H1 (cell line): Measurements from ENCODE around the gene DOCK3. TPM values are rescaled to one million over a fixed set of nuclear protein-coding genes. Genes with fewer than 3 reads are reported as not detected.
A peak's percentile ranks its signal among the peaks of the same experiment; 100 is the strongest.

Experiments used
- CTCF ChIA-PET: fragments of 300-600 bp; sonication (Branson Sonifier 250); formaldehyde crosslinking; loops from one replicate; lab custom pipeline; 2021; ENCODE audit not compliant: partially characterized antibody; lab: Charles Lee
- POLR2A ChIA-PET: fragments of 300-600 bp; sonication (Branson Sonifier 250); formaldehyde crosslinking; loops from one replicate; lab custom pipeline; 2021; ENCODE audit warnings: inconsistent platforms; ENCODE audit not compliant: partially characterized antibody; lab: Charles Lee
- DNase-seq, 2 experiments: peaks; one replicate each; pipeline versions ENCODE4 v3.0.0 to v3.0.0-alpha.2; 2010 to 2022; ENCODE audit warnings: low spot score in 2 of 2, low read depth in 1 of 2, mixed read lengths in 1 of 2
- FAIRE-seq: peaks from 2 replicates; lab custom pipeline; 2011; peaks lifted over from hg19 to GRCh38; lab: Jason Lieb, UNC
- H2AFZ ChIP-seq: 2 replicates; pipeline ENCODE4 v1.8.1; 2012; ENCODE audit warnings: low read length, inconsistent platforms
- H2AK5ac ChIP-seq: 2 replicates; pipeline ENCODE4 v1.6.1; 2013; ENCODE audit warnings: low read depth, low read length
- H2BK120ac ChIP-seq: replicated peaks from 2 replicates; pipeline ENCODE3; 2013; ENCODE audit warnings: low read depth, low read length, inconsistent platforms
- H2BK12ac ChIP-seq: 2 replicates; pipeline ENCODE4 v1.6.1; 2013; ENCODE audit warnings: low read depth, low read length
- H2BK15ac ChIP-seq: 2 replicates; pipeline ENCODE4 v1.6.1; 2013; ENCODE audit warnings: low read length
- H2BK20ac ChIP-seq: 2 replicates; pipeline ENCODE4 v1.6.1; 2013; ENCODE audit warnings: low read length
- H2BK5ac ChIP-seq: 2 replicates; pipeline ENCODE4 v1.6.1; 2013; ENCODE audit warnings: low read depth, low read length
- H3K14ac ChIP-seq: 2 replicates; pipeline ENCODE4 v1.6.1; 2013; ENCODE audit warnings: inconsistent platforms; ENCODE audit not compliant: insufficient read length
- H3K18ac ChIP-seq: 2 replicates; pipeline ENCODE4 v1.6.1; 2013; ENCODE audit warnings: low read length; ENCODE audit errors: extremely low read depth
- H3K23ac ChIP-seq: 2 replicates; pipeline ENCODE4 v1.6.1; 2013; ENCODE audit warnings: inconsistent platforms; ENCODE audit not compliant: insufficient read length
- H3K23me2 ChIP-seq: 2 replicates; pipeline ENCODE4 v1.6.1; 2013; ENCODE audit warnings: low read depth, low read length
- H3K27ac ChIP-seq: 2 replicates; pipeline ENCODE4 v1.6.1; 2011; ENCODE audit warnings: low read depth, low read length, inconsistent platforms
- H3K27me3 ChIP-seq, 4 experiments: replicated peaks in 1 of 4; 1 replicate in 1 of 4; 2 replicates in 3 of 4; pipeline versions ENCODE4 v1.6.1 to v1.8.1; 2011 to 2013; ENCODE audit warnings: low read length in 3 of 4, mild to moderate bottlenecking in 3 of 4, inconsistent platforms in 2 of 4, mixed read lengths in 2 of 4, moderate library complexity in 1 of 4; ENCODE audit not compliant: control insufficient read depth in 3 of 4, insufficient read depth in 3 of 4; ENCODE audit errors: extremely low read depth in 1 of 4
- H3K36me3 ChIP-seq, 4 experiments: 2 replicates each; pipeline versions ENCODE4 v1.6.1 to v1.8.1; 2011 to 2013; ENCODE audit warnings: mild to moderate bottlenecking in 4 of 4, low read length in 3 of 4, moderate library complexity in 2 of 4, control low read depth in 1 of 4, inconsistent platforms in 1 of 4; ENCODE audit not compliant: insufficient read depth in 4 of 4, control insufficient read depth in 2 of 4
- H3K4ac ChIP-seq: replicated peaks from 2 replicates; pipeline ENCODE3; 2013; ENCODE audit warnings: low read length, low read depth, mixed read lengths, inconsistent platforms; ENCODE audit not compliant: insufficient read length
- H3K4me1 ChIP-seq, 4 experiments: replicated peaks in 1 of 4; 1 replicate in 1 of 4; 2 replicates in 3 of 4; pipeline versions ENCODE4 v1.6.1 to v1.8.1; 2011 to 2013; ENCODE audit warnings: low read length in 3 of 4, inconsistent platforms in 2 of 4, mixed read lengths in 1 of 4; ENCODE audit not compliant: insufficient read depth in 4 of 4, control insufficient read depth in 3 of 4
- H3K4me2 ChIP-seq, 2 experiments: 2 replicates each; pipeline versions ENCODE4 v1.6.1 to v1.8.1; 2011 to 2013; ENCODE audit warnings: low read depth in 2 of 2, low read length in 2 of 2, control low read depth in 1 of 2, inconsistent platforms in 1 of 2, mild to moderate bottlenecking in 1 of 2; ENCODE audit not compliant: insufficient read depth in 1 of 2
- H3K4me3 ChIP-seq, 4 experiments: fragments of 200-600, 300-600 bp in 1 of 4; sonication (generic), shearing (Covaris generic), sonication (Bioruptor Twin) in 1 of 4; 2 replicates each; pipeline versions ENCODE4 v1.5.1 to v1.8.1; 2011 to 2016; ENCODE audit warnings: low read length in 4 of 4, low read depth in 3 of 4, control low read depth in 2 of 4, inconsistent platforms in 2 of 4, mild to moderate bottlenecking in 2 of 4, mixed read lengths in 1 of 4, moderate library complexity in 1 of 4; ENCODE audit not compliant: insufficient read depth in 2 of 4; ENCODE audit errors: extremely low read depth in 1 of 4
- H3K56ac ChIP-seq: replicated peaks from 2 replicates; pipeline ENCODE3; 2013; ENCODE audit warnings: low read depth, mild to moderate bottlenecking, mixed read lengths, low read length, inconsistent platforms; ENCODE audit not compliant: insufficient read length
- H3K79me1 ChIP-seq: 2 replicates; pipeline ENCODE4 v1.6.1; 2013; ENCODE audit warnings: low read depth, low read length, control low read depth
- H3K79me2 ChIP-seq, 2 experiments: 2 replicates each; pipeline versions ENCODE4 v1.6.1 to v1.8.1; 2012 to 2013; ENCODE audit warnings: low read length in 2 of 2, mild to moderate bottlenecking in 2 of 2, inconsistent platforms in 1 of 2; ENCODE audit not compliant: insufficient read depth in 2 of 2, control insufficient read depth in 1 of 2
- H3K9ac ChIP-seq, 4 experiments: replicated peaks in 1 of 4; 1 replicate in 1 of 4; 2 replicates in 3 of 4; pipeline versions ENCODE4 v1.6.1 to v1.8.1; 2011 to 2013; ENCODE audit warnings: low read depth in 3 of 4, low read length in 3 of 4, control low read depth in 2 of 4, mild to moderate bottlenecking in 2 of 4, moderate library complexity in 2 of 4, inconsistent platforms in 1 of 4; ENCODE audit errors: extremely low read depth in 1 of 4
- H3K9me3 ChIP-seq, 2 experiments: 2 replicates each; pipeline versions ENCODE4 v1.6.1 to v1.8.1; 2012 to 2013; ENCODE audit warnings: mild to moderate bottlenecking in 2 of 2, moderate library complexity in 2 of 2, control low read depth in 1 of 2, inconsistent platforms in 1 of 2, low read depth in 1 of 2, low read length in 1 of 2, mixed read lengths in 1 of 2; ENCODE audit not compliant: insufficient read depth in 2 of 2
- H4K20me1 ChIP-seq, 2 experiments: replicated peaks in 1 of 2; 2 replicates each; pipeline versions ENCODE3 to v1.8.1; 2011 to 2013; ENCODE audit warnings: inconsistent platforms in 2 of 2, low read length in 2 of 2, mild to moderate bottlenecking in 1 of 2; ENCODE audit not compliant: insufficient read depth in 2 of 2, control insufficient read depth in 1 of 2
- H4K5ac ChIP-seq: 2 replicates; pipeline ENCODE4 v1.6.1; 2013; ENCODE audit warnings: low read length, low read depth, mixed read lengths, inconsistent platforms; ENCODE audit not compliant: insufficient read length
- H4K8ac ChIP-seq: 2 replicates; pipeline ENCODE4 v1.8.0; 2013; ENCODE audit warnings: mild to moderate bottlenecking, moderate library complexity, low read length, inconsistent platforms; ENCODE audit not compliant: insufficient read depth; ENCODE audit errors: extremely low read depth
- H4K91ac ChIP-seq: replicated peaks from 2 replicates; pipeline ENCODE3; 2013; ENCODE audit warnings: low read length, mixed read lengths, inconsistent platforms; ENCODE audit not compliant: insufficient read length
- BRCA1 ChIP-seq: IDR thresholded peaks from 2 replicates; pipeline ENCODE4 v1.6.1; 2012; ENCODE audit warnings: low read depth, low read length, improper control_type of control experiment
- CBX8 ChIP-seq: fragments of 300-800, 300-1000 bp; sonication (generic); IDR thresholded peaks from 2 replicates; pipeline ENCODE4 v1.7.1; 2016; ENCODE audit warnings: low read depth, low read length, borderline replicate concordance
- CEBPB ChIP-seq: IDR thresholded peaks from 2 replicates; pipeline ENCODE4 v1.6.1; 2012; ENCODE audit warnings: low read depth, low read length
- GTF2F1 ChIP-seq: IDR thresholded peaks from 2 replicates; pipeline ENCODE4 v1.6.1; 2012; ENCODE audit warnings: low read depth, low read length, improper control_type of control experiment, borderline replicate concordance
- POLR2A ChIP-seq, 2 experiments: IDR thresholded peaks; 1 replicate in 1 of 2; 2 replicates in 1 of 2; pipeline ENCODE4 v1.6.1; 2011; ENCODE audit warnings: low read depth in 2 of 2, low read length in 2 of 2, mild to moderate bottlenecking in 2 of 2; ENCODE audit errors: control extremely low read depth in 1 of 2
- POLR2AphosphoS5 ChIP-seq: IDR thresholded peaks from 2 replicates; pipeline ENCODE4 v1.6.1; 2011; ENCODE audit warnings: low read depth, low read length
- RFX5 ChIP-seq: IDR thresholded peaks from 2 replicates; pipeline ENCODE4 v1.6.1; 2011; ENCODE audit warnings: low read depth, low read length, improper control_type of control experiment, borderline replicate concordance
- SIRT6 ChIP-seq: IDR thresholded peaks from one replicate; pipeline ENCODE4 v1.7.1; 2012; ENCODE audit warnings: low read length, inconsistent platforms
- SP1 ChIP-seq: IDR thresholded peaks from 2 replicates; pipeline ENCODE4 v1.6.1; 2011; ENCODE audit warnings: low read depth, low read length
- TCF12 ChIP-seq: IDR thresholded peaks from 2 replicates; pipeline ENCODE4 v1.6.1; 2011; ENCODE audit warnings: low read depth, mild to moderate bottlenecking, low read length
- WGBS, 2 experiments: shearing (Covaris generic) in 1 of 2; methylation state at CpG; one replicate each; pipeline versions ENCODE4 v1.1.6 to v1.1.7; 2013 to 2015; ENCODE audit warnings: low lambda C conversion rate in 2 of 2, mixed read lengths in 2 of 2, inconsistent platforms in 1 of 2, low coverage in 1 of 2, missing lambda C conversion rate in 1 of 2; ENCODE audit not compliant: insufficient replicate concordance in 2 of 2, insufficient coverage in 1 of 2, insufficient read length in 1 of 2; ENCODE audit errors: extremely low coverage in 1 of 2, missing lambda C conversion rate in 1 of 2; 5-methylcytosine and 5-hydroxymethylcytosine counted together
- polyA plus RNA-seq, 7 experiments: library from polyadenylated mRNA; depleted of rRNA in 3 of 7; stranded (reverse) in 5 of 7; unstranded in 2 of 7; fragments of >200 nt in 5 of 7; fragments of 200-250 nt in 2 of 7; gene quantifications; 1 replicate in 5 of 7; 2 replicates in 1 of 7; 4 replicates in 1 of 7; pipeline versions ENCODE4 v1.2.1 to v1.2.3, GENCODE V29; 2011 to 2013; ENCODE audit warnings: missing spikeins in 2 of 7, mixed read lengths in 2 of 7
- total RNA-seq: library from RNA; stranded (reverse); fragmentation: NEBNext Ultra II Directional; extraction: Animal tissue kit (Norgen Biotek cat#: 25700); gene quantifications from 2 replicates; pipeline ENCODE4 v1.2.1, GENCODE V29; 2021
- TF ChIP-seq, protein P1 (sequence below): IDR thresholded peaks from 2 replicates; pipeline ENCODE4 v1.6.1; 2011; ENCODE audit warnings: low read length, improper control_type of control experiment

DOCK3 gene
- total and polyA plus RNA-seq, 2 of the 8 experiments (the other 6 are each of a cell fraction or from before 2014, with no cell fraction given), result 2.7 to 5.0 TPM

DNA sequence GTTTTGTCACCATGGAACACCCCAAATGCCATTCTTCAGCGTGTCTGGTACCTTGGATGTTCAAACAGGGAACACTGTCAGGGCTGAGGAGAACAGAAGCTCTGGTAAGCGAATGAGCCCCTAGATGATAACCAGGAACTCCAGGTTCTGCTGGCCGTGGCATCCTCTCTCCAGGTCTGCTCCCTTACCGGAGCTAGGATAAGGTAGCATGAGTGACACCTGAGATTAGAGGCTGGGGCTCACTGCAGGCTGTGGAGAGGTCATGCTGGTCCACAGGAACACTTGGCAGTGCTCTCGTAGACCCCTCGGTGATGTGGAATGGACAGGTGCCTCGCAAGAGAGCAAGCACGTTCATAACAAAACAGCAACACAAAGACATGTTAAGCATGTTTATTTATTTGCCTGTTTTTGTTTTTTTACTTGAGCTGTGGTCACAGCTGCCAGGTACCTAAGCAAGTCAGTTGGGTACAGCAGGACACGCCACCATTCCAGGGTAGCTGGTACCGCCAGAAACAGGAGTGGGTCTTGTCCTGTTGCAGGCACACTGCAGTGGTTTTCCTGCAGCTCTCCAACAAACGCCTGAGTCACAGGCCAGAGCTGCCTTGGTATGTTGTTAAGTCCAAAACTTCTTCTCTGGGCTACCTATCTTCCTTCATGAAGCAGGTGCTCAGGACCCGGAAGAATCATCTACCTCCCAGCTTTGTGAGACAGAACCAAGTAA, 720.9 kb downstream of the DOCK3 start:
- no peak overlapping the region for H4K5ac ChIP-seq
- H2BK15ac ChIP-seq, result no peak overlapping the region
- H3K56ac ChIP-seq, result no peak overlapping the region
- peaks cover 22 to 44% of the 10 kb centered on the region in 2 experiments for H3K79me2 ChIP-seq
- ChIA-PET POLR2A (interaction anchor here (0.6 to 3.9 kb wide), 5 partner anchors 10 to 288 kb away, joined by 3 to 23 read pairs (median 4); partner anchors contain the start of gene MANF), CTCF (interaction anchor here (1.2 kb wide), 1 partner anchor 285 kb away, joined by 3 read pairs; no protein-coding TSS in a partner anchor)
- H2BK120ac ChIP-seq, result no peak overlapping the region
- H3K23ac ChIP-seq, result no peak overlapping the region
- 90% methylated on average over 12 of the region's 12 CpGs; no CpG with 5 or more reads in 1 of the 2 experiments for WGBS, 2 experiments
- no peak overlapping the region for H2AK5ac ChIP-seq
- H3K4me1 ChIP-seq, result peaks cover 0 to 18% (median 11%) of the 10 kb centered on the region in 4 experiments; a peak in 5 of 7 replicates
- no peak overlapping the region for H2BK20ac ChIP-seq
- H3K9me3 ChIP-seq, result no peaks in the 10 kb centered on the region; a peak in 1 of 4 replicates
- H3K14ac ChIP-seq, result no peak overlapping the region
- H2AFZ ChIP-seq, result no peak overlapping the region
- H3K27me3 ChIP-seq, result no peaks in the 10 kb centered on the region
- H4K8ac ChIP-seq, result no peak overlapping the region; the same call in 1 of the 2 replicates
- H3K18ac ChIP-seq, result no peak overlapping the region
- H3K9ac ChIP-seq, result no peak overlapping the region; a peak in 1 of 7 replicates
- peaks cover 15% of the 10 kb centered on the region for H3K79me1 ChIP-seq
- no peak overlapping the region for H2BK12ac ChIP-seq
- DNase-seq, result no peak
- no peak overlapping the region for H4K91ac ChIP-seq
- H3K4ac ChIP-seq, result no peak overlapping the region
- peak overlapping the region in 1 of 2 experiments; percentile 22; a peak in 1 of 4 replicates for H3K4me2 ChIP-seq
- no peak overlapping the region for H3K27ac ChIP-seq
- no peak for FAIRE-seq
- H3K36me3 ChIP-seq, result peaks cover 27 to 65% (median 35%) of the 10 kb centered on the region in 4 experiments
- no peak overlapping the region for H2BK5ac ChIP-seq
- peaks cover 9% of the 10 kb centered on the region; the same call in 1 of the 2 replicates for H3K23me2 ChIP-seq
- peaks cover 32 to 35% of the 10 kb centered on the region in 2 experiments for H4K20me1 ChIP-seq
- H3K4me3 ChIP-seq, result no peak overlapping the region
- no peak for TF ChIP-seq RFX5
- TF ChIP-seq SP1, result no peak
- TF ChIP-seq TCF12, result no peak
- no peak for TF ChIP-seq CBX8
- TF ChIP-seq POLR2A (IDR thresholded peaks at IDR 0.05; ENCODE audit: control extremely low read depth in 1 of 2, low read depth in 2 of 2, low read length in 2 of 2), result peak in 1 of 2 experiments; percentile 50; a peak in 1 of 3 replicates
- no peak for TF ChIP-seq GTF2F1
- TF ChIP-seq SIRT6, result no peak
- peak; percentile 85 for TF ChIP-seq POLR2AphosphoS5
- no peak for TF ChIP-seq BRCA1
- TF ChIP-seq CEBPB, result no peak
- TF ChIP-seq, protein P1, sequence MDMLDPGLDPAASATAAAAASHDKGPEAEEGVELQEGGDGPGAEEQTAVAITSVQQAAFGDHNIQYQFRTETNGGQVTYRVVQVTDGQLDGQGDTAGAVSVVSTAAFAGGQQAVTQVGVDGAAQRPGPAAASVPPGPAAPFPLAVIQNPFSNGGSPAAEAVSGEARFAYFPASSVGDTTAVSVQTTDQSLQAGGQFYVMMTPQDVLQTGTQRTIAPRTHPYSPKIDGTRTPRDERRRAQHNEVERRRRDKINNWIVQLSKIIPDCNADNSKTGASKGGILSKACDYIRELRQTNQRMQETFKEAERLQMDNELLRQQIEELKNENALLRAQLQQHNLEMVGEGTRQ, result no peak
